ENCODE results near the gene RAD51. TPM values are rescaled to one million over a fixed set of nuclear protein-coding genes. Genes with fewer than 3 reads are reported as not detected.

RAD51 gene
- total RNA-seq, 1 donor from 2014 or later = 4.1 TPM

GRCh38 chr15:40737048-40737447 lies 42.1 kb downstream of the RAD51 start:
- DNase-seq = no peak
- intact Hi-C loops (cut with micrococcal nuclease) = no loop called here
- ChIA-PET CTCF (no interaction called here), POLR2A (no interaction called here)
- H3K4me3 Mint-ChIP-seq = no peak overlapping the region
- H3K36me3 Mint-ChIP-seq (ENCODE audit: low read depth) = peaks cover 66% of the 10 kb centered on the region
- no peak for TF ChIP-seq CTCF (IDR thresholded peaks at IDR 0.05)
- ATAC-seq (ENCODE audit: low read depth) = no peak
- H3K4me1 Mint-ChIP-seq = no peaks in the 10 kb centered on the region
- no peaks in the 10 kb centered on the region for H3K9me3 Mint-ChIP-seq
- no peaks in the 10 kb centered on the region for H3K27me3 Mint-ChIP-seq
- H3K27ac Mint-ChIP-seq = no peak overlapping the region

- CTCF ChIA-PET = interaction anchor here (0.6 to 1.6 kb wide), 2 partner anchors 46 to 51 kb away, joined by 3 read pairs; no protein-coding TSS in a partner anchor
- H3K27ac Mint-ChIP-seq = no peak overlapping the region
- DNase-seq = no peak
- peaks cover 75% of the 10 kb centered on the region for H3K36me3 Mint-ChIP-seq (ENCODE audit: low read depth)
- no peaks in the 10 kb centered on the region for H3K9me3 Mint-ChIP-seq
- no peak overlapping the region for H3K4me3 Mint-ChIP-seq
- intact Hi-C loops (cut with micrococcal nuclease) = no loop called here
- no peak for TF ChIP-seq CTCF (IDR thresholded peaks at IDR 0.05)
- no peaks in the 10 kb centered on the region for H3K4me1 Mint-ChIP-seq
- POLR2A ChIA-PET = interaction anchor here (0.9 kb wide), 1 partner anchor 149 kb away, joined by 4 read pairs; no protein-coding TSS in a partner anchor
- ATAC-seq (ENCODE audit: low read depth) = no peak
- no peaks in the 10 kb centered on the region for H3K27me3 Mint-ChIP-seq
Measured at GRCh38 chr15:40739047-40739446, 44.1 kb downstream of the RAD51 start.

GRCh38 chr15:40739854-40740253 lies 44.9 kb downstream of the RAD51 start:
- ChIA-PET POLR2A (interaction anchor here (0.6 kb wide), 1 partner anchor 146 kb away, joined by 4 read pairs; no protein-coding TSS in a partner anchor), CTCF (interaction anchor here (1.6 kb wide), 1 partner anchor 45 kb away, joined by 3 read pairs; no protein-coding TSS in a partner anchor)

GRCh38 chr15:40743485-40743901 lies 48.5 kb downstream of the RAD51 start:
- ChIA-PET POLR2A (interaction anchor here (0.6 to 0.7 kb wide), 2 partner anchors 45 to 833 kb away, joined by 4 to 6 read pairs; no protein-coding TSS in a partner anchor), CTCF (interaction anchor here (0.7 to 1.9 kb wide), 3 partner anchors 20 to 64 kb away, joined by 3 to 5 read pairs (median 4); partner anchors contain the start of gene GCHFR)
- Mint-ChIP-seq H3K4me1 (no peaks in the 10 kb centered on the region), H3K9me3 (no peaks in the 10 kb centered on the region), H3K4me3 (no peak overlapping the region), H3K27ac (no peak overlapping the region), H3K36me3 (ENCODE audit: low read depth) (peaks cover 62% of the 10 kb centered on the region), H3K27me3 (no peaks in the 10 kb centered on the region)
- DNase-seq (no peak), ATAC-seq (ENCODE audit: low read depth) (no peak)
- intact Hi-C loops (cut with micrococcal nuclease) = no loop called here
- no peak for TF ChIP-seq CTCF (IDR thresholded peaks at IDR 0.05)

More at GRCh38 chr15:40739854-40740253, 44.9 kb downstream of the RAD51 start:
- peaks cover 78% of the 10 kb centered on the region for H3K36me3 Mint-ChIP-seq (ENCODE audit: low read depth)
- H3K4me3 Mint-ChIP-seq = no peak overlapping the region
- H3K9me3 Mint-ChIP-seq = no peaks in the 10 kb centered on the region
- ATAC-seq (ENCODE audit: low read depth) (no peak), DNase-seq (no peak)
- no peaks in the 10 kb centered on the region for H3K27me3 Mint-ChIP-seq
- no peak for TF ChIP-seq CTCF (IDR thresholded peaks at IDR 0.05)
- intact Hi-C loops (cut with micrococcal nuclease) = no loop called here
- H3K27ac Mint-ChIP-seq = no peak overlapping the region
- no peaks in the 10 kb centered on the region for H3K4me1 Mint-ChIP-seq

GRCh38 chr15:40743921-40744814 lies 49.2 kb downstream of the RAD51 start:
- no peaks in the 10 kb centered on the region for H3K27me3 Mint-ChIP-seq
- H3K4me3 Mint-ChIP-seq = no peak overlapping the region
- H3K9me3 Mint-ChIP-seq = no peaks in the 10 kb centered on the region
- no peak for TF ChIP-seq CTCF (IDR thresholded peaks at IDR 0.05)
- H3K36me3 Mint-ChIP-seq (ENCODE audit: low read depth) = peaks cover 55% of the 10 kb centered on the region
- no peak overlapping the region for H3K27ac Mint-ChIP-seq
- POLR2A ChIA-PET = interaction anchor here (0.6 kb wide), 1 partner anchor 832 kb away, joined by 4 read pairs; no protein-coding TSS in a partner anchor
- no peaks in the 10 kb centered on the region for H3K4me1 Mint-ChIP-seq
- DNase-seq = no peak
- intact Hi-C loops (cut with micrococcal nuclease) = no loop called here
- CTCF ChIA-PET = interaction anchor here (1.0 to 4.7 kb wide), 5 partner anchors 9 to 65 kb away, joined by 3 to 81 read pairs (median 4); partner anchors contain the start of gene GCHFR
- no peak for ATAC-seq (ENCODE audit: low read depth)

Measured in activated B cell treated with CpG ODN at 0.5 μM for 24 hours (primary cell).